ENCODE results near the gene IL1RAPL2. TPM values are rescaled to one million over a fixed set of nuclear protein-coding genes. Genes with fewer than 3 reads are reported as not detected.

IL1RAPL2 gene
- polyA plus RNA-seq, 1 of the 3 experiments (the other 2 are of a cell fraction): 0.13 TPM

DNA sequence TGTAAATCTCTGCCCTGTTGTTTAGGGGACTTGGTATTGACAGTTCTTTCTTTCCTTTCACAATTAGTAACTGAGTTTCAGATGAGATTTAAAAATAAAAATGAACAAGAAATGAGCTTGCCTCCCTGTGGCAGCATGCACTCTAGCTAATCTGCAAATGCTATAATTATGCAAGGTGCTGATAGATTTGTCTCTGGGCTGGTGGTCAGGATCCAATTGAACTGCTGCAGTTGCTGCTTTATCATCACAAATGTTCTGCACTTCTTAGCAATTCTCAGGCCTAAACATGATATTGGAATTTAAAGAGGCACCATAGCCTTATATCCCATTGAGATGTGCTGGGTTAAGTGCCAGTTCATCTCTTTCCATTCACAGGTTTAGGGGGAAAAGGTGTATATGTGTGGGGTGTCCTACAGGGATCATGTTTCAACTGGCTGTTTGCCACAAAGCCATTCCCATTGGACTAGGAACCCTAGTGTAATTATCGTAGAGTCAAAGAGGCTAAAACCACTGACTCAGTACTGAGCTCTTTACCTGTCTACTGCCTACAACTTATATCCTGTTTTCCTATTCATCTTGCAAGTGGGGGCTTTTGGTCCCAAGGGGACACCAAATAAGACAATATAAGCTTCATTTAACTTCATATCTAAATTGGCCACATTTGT is 914.8 kb downstream of the IL1RAPL2 start (continued):
- TF ChIP-seq, protein P1, sequence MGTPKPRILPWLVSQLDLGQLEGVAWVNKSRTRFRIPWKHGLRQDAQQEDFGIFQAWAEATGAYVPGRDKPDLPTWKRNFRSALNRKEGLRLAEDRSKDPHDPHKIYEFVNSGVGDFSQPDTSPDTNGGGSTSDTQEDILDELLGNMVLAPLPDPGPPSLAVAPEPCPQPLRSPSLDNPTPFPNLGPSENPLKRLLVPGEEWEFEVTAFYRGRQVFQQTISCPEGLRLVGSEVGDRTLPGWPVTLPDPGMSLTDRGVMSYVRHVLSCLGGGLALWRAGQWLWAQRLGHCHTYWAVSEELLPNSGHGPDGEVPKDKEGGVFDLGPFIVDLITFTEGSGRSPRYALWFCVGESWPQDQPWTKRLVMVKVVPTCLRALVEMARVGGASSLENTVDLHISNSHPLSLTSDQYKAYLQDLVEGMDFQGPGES (IDR thresholded peaks at IDR 0.05; ENCODE audit: low read depth, low read length): no peak
- TF ChIP-seq EZH2phosphoT487 (IDR thresholded peaks at IDR 0.05; ENCODE audit: borderline replicate concordance, low read depth): no peak
- no peak for TF ChIP-seq JUND (IDR thresholded peaks at IDR 0.05)
- no peak for TF ChIP-seq MEF2A (IDR thresholded peaks at IDR 0.05; ENCODE audit: borderline replicate concordance, low read depth)
- TF ChIP-seq YY1 (IDR thresholded peaks at IDR 0.05; ENCODE audit: low read depth): no peak

DNA sequence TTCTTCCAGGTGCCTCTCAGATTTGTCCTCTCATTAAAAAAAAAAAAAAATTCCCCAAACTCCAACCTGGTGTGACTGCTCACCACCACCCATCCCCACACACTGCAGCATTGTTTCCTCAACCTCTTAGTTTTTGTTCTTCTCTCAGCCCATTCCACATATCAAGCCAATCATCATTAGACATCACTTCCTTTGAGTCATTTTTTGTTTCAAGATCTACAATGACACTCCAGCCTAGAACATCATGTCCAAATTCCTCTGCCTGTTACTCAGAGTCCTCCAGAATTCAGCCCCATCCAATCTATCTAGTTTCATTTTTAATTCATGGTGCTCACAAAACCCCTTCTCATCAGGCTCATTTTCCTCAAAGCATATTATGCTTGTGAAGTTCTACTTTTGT is 917.0 kb downstream of the IL1RAPL2 start:
- H3K4me3 ChIP-seq (ENCODE audit: low read depth in 2 of 2, low read length in 1 of 2): no peak overlapping the region
- ChIA-PET CTCF (no interaction called here), POLR2A (no interaction called here)
- H3K4me1 ChIP-seq (ENCODE audit: control insufficient read depth in 1 of 2, insufficient read depth in 2 of 2, low read depth in 1 of 2, low read length in 1 of 2): no peaks in the 10 kb centered on the region
- H3K9me2 ChIP-seq: no peaks in the 10 kb centered on the region
- TF ChIP-seq REST (IDR thresholded peaks at IDR 0.05; ENCODE audit: low read depth, low read length) (no peak), EP300 (IDR thresholded peaks at IDR 0.05; ENCODE audit: borderline replicate concordance in 1 of 2, low read depth in 1 of 2, low read length in 1 of 2) (no peak), GABPA (IDR thresholded peaks at IDR 0.05; ENCODE audit: low read depth) (no peak), YY1 (IDR thresholded peaks at IDR 0.05; ENCODE audit: low read depth) (no peak), FOSL2 (IDR thresholded peaks at IDR 0.05; ENCODE audit: borderline replicate concordance, low read depth) (no peak), JUND (IDR thresholded peaks at IDR 0.05) (no peak), SIN3A (IDR thresholded peaks at IDR 0.05; ENCODE audit: borderline replicate concordance, low read depth, low read length) (no peak), ZBTB33 (IDR thresholded peaks at IDR 0.05; ENCODE audit: borderline replicate concordance, low read depth) (no peak), GATA2 (CRISPR knock-in tag; IDR thresholded peaks at IDR 0.05) (no peak), SMC3 (IDR thresholded peaks at IDR 0.05; ENCODE audit: low read depth, low read length) (no peak), FOXJ3 (CRISPR knock-in tag; IDR thresholded peaks at IDR 0.05) (no peak), MEF2A (IDR thresholded peaks at IDR 0.05; ENCODE audit: borderline replicate concordance, low read depth) (no peak), PBX3 (IDR thresholded peaks at IDR 0.05) (no peak), CTCF (IDR thresholded peaks at IDR 0.05) (no peak), CHD2 (IDR thresholded peaks at IDR 0.05; ENCODE audit: low read length, partially characterized antibody) (no peak), MXI1 (IDR thresholded peaks at IDR 0.05; ENCODE audit: low read depth, low read length) (no peak), EZH2phosphoT487 (IDR thresholded peaks at IDR 0.05; ENCODE audit: borderline replicate concordance, low read depth) (no peak)
- TF ChIP-seq, protein P1 (IDR thresholded peaks at IDR 0.05; ENCODE audit: low read depth, low read length): no peak
- H3K4me2 ChIP-seq: no peak overlapping the region
- H3K27me3 ChIP-seq (ENCODE audit: insufficient read depth): no peaks in the 10 kb centered on the region
- H3K79me2 ChIP-seq (ENCODE audit: insufficient read depth): no peaks in the 10 kb centered on the region
- no peaks in the 10 kb centered on the region for H4K20me1 ChIP-seq (ENCODE audit: insufficient read depth)
- no peak overlapping the region for H2AFZ ChIP-seq (ENCODE audit: low read depth)
- H3K27ac ChIP-seq (ENCODE audit: low read depth in 2 of 2, low read length in 1 of 2): peak overlapping the region in 1 of 2 experiments; percentile 38; a peak in 1 of 4 replicates
- no peaks in the 10 kb centered on the region for H3F3A ChIP-seq (replicated peaks; ENCODE audit: insufficient read depth)
- DNase-seq: no peak
- H3K9ac ChIP-seq: no peak overlapping the region
- no peaks in the 10 kb centered on the region for H3K36me3 ChIP-seq (replicated peaks in 1 of 2; ENCODE audit: control insufficient read depth in 1 of 2, insufficient read depth in 2 of 2, low read length in 1 of 2)
- no peaks in the 10 kb centered on the region for H3K9me3 ChIP-seq

All from SK-N-SH (cell line).